ENCODE data around the gene GPR21.
A peak's percentile ranks its signal among the peaks of the same experiment; 100 is the strongest.

Gene GPR21

DNA sequence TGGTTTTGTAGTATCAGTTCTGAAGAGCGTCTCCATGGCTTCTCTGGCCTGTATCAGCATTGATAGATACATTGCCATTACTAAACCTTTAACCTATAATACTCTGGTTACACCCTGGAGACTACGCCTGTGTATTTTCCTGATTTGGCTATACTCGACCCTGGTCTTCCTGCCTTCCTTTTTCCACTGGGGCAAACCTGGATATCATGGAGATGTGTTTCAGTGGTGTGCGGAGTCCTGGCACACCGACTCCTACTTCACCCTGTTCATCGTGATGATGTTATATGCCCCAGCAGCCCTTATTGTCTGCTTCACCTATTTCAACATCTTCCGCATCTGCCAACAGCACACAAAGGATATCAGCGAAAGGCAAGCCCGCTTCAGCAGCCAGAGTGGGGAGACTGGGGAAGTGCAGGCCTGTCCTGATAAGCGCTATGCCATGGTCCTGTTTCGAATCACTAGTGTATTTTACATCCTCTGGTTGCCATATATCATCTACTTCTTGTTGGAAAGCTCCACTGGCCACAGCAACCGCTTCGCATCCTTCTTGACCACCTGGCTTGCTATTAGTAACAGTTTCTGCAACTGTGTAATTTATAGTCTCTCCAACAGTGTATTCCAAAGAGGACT, 1.5 kb downstream of the GPR21 start:
- no peak for DNase-seq

DNA sequence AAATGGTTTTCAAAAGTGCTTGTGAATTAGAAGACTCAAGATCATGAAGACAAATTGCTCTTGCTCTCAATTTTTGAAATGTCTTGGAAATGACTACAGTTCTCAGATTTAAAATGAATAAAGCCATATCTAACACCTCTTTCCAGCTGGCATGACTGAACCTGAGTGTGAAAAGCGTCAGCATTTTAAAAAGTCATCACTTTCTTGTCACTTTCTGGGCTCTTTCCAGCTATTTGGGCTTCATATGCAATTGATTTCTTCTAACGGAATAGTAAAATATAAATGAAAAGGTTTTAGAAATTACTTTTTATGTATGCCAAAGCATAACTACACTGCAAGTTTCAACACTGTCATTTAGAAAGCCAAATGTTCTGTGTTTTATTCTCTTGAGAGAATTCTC, 2.3 kb downstream of the GPR21 start:
- DNase-seq, result no peak

DNA sequence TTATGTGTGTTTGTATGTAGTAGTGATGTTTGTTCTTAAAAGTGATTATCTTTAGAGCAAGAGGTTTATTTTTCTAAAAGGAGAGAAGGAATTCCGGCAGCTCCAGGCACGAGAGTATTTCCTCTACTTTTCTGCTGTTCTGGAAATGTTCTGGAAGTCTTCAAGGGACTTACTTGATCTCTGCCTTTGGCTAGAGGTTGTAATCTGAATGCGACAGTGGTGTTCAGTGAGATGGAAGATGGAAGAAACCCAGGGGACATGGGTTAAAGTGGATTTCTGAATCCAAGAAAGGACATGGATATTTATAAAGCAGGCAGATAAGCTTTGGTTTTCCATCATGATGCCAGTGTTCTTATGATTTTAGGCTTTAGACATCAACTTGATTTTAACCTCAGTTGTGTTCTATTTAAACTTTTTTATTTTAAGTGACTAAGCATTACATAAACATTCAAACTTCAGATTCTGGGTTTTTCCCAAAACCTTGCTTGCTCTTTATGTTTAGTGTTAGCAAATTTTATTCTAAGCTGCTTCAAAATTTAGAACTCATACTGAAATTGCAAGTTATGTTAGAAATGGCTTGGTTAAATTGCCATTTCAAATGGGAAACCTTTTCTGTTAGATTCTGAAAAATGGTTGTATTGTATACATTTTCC, 3.6 kb downstream of the GPR21 start:
- no peak for DNase-seq

DNA sequence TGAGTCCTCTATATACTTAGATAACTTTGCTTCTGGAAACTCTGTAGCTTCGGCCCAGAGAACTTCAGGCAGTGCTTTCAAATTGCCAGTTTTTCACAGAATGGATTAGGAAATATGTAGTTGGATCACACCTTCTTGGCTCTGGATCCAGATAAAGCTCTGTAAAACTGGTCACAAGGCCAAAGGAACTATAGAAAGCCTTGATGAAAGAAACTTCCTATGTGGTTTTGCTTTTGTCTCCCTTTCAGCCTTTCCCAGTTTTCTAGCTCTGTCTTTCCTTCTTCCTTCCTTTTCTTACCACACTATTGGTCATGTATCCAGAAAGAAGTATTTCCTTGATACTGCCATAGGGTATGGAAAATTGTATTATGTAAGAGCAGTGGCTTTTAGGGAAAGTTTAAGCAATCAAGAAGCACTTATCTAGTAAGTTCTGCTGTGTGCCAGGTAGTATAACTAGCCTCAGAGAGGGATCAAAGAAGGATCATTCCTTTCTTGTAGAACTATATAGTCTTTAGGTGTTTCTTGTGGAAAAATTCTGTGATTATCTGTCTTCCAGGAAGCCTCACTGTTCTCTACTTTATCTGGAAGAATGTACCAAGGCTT, 6.3 kb downstream of the GPR21 start:
- DNase-seq, result no peak

DNA sequence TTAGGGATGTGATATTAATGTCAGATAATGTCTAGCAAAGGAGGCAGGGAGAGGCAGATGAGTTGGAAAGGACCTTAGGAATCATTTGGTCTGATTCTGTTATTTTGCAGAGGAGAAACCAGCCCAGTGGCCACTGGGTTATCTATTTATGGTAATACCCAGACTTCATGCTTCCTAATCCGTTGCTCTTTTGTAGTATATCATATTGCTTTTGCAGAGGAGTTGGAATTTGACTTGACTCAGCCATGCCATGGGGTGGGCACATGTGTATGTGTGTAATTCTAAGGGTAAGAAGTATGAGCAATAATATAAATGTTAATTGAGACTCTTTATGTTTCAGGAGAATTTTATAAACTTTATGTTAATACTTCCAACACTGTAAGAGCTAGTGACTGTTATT, 7.3 kb downstream of the GPR21 start:
- no peak for DNase-seq

DNA sequence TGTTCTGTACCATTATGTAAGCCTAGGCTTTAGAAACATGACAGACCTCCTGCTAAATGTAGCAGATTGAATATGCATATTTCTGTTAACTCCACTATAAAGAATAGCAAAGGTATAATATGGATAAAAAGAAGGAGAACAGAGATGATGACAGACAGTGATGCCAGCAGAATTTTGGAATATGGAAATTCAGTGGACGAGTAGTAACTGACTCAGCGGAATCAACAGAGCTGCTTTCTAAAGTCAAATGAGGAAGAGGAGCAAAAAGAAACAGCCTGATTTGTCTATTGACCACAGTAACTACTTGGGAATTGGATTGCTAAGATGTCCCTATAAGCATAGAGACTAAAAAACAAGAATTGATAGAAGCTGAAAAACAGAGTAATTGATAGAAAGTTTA, 8.0 kb downstream of the GPR21 start:
- no peak for DNase-seq

DNA sequence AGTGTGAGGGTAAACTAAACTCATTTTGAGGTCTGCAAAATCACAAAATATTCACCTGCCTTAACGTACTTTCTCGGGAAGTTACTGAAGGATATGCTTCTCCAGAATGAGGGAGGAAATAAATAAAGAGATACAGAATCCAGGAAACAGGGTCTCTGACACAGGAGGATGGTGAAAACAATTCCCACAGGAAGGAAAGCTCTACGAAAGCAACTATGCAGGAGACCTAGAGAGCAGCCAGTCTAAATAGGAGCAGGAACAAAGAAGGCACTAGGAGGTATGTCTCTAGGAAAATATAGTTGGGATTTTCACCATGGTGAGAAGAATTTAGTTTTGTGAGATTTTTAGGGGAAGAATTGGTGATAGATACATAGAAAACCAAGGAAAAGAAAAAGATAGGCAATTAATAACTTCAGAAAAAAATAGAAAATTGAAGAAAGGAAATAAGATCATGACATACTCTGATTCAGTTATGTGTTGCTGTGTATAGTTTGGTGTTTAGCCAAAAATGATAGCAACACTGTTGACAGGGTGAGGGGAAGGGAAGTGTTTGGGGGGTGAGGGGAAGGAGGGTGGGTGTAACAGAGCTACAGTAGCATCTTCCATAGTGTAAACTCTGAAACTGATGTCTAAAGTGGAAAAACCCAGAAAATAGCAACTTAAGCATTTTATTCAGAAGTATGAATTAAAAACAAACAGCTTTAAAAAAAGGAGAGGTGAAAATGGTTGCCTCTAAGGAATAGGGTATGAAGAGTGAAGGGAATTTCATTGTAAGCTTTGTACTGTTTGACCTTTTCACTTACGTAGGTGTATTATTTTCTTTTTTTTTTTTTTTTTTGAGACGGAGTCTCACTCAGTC, 9.8 kb downstream of the GPR21 start:
- DNase-seq, result no peak

DNA sequence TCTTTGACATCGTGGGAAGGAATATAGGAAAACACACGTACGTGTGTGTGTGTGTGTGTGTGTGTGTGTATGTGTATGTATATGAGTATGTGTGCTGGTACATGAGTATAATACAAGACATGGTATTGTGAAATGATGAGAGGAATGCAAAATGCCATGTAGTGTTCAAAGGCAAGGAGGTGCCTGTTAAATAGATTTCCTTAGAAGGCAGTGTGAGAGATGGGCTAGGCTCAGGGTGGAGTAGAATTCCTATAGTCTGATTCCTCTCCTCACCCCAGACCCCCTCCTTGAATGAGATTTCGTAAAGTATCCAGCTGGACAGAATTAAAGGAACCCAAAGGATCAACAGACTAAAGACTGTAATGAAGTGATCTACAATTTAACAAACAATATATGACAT, 11.1 kb downstream of the GPR21 start:
- peak; percentile 97 for DNase-seq

DNA sequence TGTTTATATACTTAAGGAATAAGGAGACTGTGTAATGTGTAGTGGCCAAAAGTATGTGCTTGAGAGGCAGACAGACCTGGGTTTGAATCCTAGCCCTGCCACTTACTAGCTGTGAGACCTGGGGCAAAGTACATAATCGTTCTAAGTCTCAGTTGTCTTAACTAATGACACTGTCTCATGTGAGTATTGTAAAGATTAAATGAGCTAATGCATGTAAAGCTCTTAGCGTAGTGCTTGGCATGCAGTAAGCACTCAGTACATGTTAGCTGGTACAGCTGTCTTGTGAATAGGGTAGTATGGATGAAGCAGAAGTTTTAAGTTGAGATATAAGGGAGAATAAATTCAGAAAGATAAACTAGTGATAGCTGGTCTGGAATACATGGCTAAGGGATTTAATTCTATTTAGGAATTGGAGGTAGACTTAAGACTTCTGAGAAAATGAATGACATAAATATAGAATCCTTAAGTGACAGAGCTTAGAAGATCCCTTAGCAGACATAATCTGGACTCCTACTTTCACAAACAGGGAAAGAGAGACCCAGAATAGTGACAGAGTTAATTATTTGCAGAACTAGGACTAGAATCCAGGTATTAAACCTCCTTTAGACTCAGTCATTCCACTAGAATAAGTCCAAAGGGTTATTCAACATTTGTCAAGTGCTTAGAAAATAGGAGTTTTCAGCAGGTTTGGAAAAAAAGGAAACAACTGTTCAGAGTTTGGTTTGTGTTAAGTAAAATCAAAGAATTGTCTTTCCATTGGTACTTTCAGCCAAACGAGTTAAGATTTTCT, 13.1 kb downstream of the GPR21 start:
- DNase-seq, result no peak

DNA sequence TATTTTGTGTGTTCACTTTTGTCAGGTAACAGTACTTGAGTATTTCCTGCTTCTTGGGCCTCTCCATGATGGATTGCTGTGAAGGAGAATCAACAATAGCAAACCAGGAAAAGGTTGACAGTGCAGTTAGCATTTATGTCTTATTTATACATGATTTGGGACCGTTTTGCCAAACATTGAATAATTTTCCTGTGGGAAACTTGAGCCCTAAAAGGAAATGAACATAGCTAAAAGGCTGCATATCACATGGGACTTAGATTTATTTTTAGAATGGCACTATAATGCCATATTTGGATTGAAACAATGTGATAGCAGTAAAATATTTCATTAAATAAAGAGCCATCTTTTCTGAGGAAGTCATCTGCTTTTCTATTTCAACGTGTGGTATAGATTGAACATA, 15.3 kb downstream of the GPR21 start:
- peak; percentile 86 for DNase-seq

DNA sequence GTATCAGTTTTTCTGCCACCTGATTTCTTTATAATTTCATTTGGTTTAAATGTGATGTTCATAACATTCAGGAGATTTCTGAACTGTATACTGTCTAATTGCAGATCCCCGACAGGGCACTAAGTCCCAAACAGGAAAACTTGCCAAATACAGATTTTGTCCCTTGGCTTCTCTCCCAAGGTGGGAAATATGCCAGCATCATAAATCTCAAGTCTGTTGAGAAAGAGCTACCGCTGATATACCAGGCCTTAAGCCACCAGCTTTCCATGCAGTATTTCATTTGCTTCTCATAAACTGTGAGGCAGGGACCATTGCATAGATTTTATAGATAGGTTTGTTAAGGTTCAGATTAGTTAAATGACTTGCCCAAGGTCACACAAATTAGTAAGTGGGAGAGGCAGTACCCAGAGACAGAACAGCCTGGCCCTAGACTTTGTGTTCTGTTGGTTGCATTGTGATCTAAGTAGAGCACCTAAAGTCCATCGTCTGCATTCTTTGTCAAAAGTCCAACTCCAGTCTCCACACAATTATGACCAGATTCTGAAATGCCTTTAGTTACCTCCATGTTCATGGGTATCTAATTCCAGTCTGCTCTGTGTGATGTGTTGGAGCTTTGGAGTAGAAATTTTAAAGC, 16.2 kb downstream of the GPR21 start:
- peak; percentile 87 for DNase-seq

DNA sequence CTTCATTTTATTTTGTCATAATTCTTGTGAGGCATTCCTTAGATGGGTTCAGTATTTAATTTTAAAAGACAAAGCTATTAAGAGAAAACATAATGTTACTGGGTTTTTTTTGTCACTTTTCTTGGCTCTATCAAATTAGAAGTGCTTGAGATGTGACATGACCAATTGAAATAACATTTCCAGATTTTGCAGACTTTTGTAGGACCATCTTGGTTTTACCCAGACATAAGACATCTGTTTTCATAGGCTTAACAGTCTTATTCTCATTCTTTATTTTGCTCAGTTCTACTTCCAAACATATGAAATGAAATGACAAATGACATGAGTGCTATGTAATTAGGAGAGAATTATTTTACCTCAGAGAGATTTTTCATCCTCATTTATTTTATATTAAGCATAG, 19.6 kb downstream of the GPR21 start:
- DNase-seq, result no peak

DNA sequence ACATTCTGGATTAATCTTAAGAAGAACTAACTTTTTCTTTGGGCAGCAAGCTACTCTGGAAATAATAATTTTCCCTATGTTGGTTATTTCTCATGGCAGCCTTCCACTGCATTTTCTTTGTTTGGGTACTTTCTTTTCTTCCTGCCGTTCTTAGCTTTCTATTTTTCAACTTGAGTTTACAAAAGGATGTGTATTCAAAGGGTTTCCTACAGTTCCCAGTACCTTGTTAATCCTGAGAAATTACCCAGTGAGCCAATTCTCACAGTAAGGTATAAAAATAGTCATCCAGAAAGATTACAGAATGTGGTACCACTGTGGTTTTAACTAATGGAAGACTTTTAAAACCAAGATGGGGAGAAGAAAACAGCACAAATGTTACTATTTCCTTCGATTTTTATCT, 20.2 kb downstream of the GPR21 start:
- no peak for DNase-seq

DNA sequence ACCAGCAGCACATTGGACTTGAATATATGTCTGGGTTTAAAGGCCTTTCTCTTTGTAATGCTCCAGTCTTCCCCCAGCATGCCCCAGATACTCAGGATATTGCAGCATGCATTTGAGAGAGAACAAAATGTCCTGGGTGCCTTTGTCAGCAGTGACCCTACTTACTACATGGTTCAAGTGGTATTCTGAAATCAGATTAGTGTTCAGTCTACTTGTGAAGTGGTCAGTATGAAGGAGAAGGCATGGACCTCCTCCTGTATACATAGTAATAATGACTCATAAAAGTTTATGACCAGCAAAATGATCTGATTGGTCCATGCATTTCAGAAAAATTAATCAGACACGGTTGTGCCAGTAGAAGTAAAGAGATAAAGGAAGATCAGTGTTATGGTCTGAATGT, 25.4 kb downstream of the GPR21 start:
- peak; percentile 32 for DNase-seq

DNA sequence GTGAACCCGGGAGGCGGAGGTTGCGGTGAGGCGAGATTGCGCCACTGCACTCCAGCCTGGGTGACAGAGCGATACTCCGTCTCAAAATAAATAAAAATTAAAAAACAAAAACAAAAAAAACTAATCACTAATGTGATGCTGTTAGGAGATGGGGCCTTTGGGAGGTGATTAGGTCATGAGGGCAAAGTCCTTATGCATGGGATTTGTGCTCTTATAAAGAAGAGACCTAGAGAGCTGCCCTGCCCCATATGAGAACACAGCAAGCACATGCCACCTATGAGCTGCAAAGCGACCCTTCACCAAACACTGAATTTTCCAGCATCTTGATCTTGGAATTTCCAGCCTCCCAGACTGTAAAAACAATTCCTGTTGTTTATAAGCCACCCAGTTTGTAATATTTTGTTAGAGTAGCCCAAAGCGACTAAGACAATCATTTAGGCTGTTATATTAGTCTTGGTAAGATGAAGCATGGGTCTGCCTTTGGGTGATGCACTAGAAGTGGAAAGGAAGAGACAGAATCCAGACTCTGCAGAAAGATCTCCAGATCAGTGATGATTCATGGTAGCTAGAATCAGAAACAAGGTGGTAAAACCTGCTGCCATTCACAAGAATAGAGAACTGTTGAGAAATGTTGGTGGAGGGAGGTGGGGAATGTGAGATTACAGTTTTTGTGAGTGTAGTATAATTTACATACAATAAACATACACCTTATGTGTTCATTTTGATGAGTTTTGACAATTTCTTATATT, 26.2 kb downstream of the GPR21 start:
- DNase-seq, result no peak

DNA sequence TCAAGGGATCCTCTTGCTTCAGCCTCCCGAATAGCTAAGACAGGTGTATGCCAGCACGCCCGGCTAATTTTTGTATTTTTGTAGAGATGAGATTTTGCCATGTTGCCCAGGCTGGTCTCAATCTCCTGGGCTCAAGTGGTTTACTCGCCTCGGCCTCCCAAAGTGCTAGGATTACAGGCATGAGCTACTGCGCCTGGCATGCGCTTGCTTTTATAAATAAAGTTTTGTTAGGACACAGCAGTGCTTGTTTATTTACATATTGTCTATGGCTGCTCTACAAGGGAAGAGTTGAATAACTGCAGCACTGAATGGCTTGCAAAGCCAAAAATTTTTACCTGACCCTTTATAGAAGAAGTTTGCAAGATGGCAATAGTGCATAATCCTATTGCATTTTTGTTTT, 27.7 kb downstream of the GPR21 start:
- no peak for DNase-seq

DNA sequence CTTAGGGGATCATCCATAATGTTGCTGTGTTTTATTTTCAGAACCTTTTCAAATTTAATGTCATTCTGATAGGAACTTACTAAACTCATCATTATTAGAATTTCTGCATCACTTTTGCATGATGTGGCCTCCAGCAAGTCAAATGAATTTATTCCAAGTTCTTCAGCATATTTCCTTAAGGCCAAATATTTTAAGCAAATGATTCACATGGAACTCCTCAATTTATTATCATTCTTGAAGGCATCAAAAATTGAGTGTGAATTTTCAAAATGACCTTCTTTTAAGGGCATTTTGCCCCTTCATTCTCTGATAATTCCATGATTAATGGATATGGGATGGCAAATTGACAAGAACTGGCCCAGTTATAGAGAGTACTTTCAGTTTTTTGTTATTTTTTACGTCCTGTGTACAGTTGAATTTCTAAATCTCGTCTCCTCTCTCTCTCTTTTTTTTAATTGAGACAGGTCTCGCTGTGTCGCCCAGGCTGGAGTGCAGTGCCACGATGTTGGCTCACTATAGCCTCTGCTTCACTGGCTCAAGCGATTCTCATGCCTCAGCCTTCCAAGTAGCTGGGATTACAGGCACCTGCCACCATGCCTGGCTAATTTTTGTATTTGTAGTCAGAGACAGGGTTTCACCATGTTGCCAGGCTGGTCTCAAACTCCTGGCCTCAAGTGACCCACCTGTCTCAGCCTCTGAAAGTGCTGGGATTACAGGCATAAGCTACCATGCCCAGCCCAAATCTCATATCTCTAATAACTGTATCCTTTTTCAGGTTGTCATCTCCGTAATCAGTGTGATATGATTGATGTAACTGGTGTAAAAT, 29.1 kb downstream of the GPR21 start:
- peak; percentile 41 for DNase-seq

DNA sequence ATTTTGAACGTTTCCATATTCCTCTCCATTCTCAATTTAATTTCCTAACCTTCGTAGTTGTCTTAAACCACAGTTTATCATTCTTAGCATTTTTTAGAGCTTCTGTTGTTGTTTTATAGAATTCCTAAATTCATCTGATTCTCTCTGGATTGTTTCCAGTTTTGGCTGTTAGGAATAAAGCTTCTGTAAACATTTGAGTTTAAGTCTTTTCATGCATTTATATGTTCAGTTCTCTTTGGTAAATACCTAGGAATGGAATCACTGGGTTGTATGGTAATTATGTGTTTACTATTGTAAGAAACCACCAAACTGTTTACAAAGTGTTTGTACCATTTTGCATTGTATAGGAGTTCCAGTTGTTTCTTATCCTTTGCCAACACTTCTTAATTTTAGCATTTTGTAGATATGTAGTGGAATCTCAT, 29.7 kb downstream of the GPR21 start:
- DNase-seq, result peak; percentile 84

DNA sequence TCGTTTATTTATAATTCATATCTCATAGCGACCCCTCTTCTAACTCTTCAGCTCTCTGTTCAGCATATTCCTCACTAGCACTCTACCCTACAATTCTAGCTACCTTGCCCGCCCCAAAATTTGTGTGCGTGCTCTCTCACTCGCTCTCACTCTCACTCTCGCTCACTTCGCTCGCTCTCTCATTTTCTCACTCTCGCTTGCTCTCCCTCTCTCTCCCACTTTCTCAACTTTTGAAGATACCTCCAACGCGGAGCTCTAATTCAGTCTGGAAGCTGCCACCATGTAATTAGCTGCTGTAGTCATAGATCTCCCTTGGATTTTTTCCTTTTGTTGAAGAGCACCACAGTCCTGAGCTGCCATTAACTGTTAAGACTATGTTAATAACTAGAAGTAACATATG, 30.4 kb downstream of the GPR21 start:
- no peak for DNase-seq

DNA sequence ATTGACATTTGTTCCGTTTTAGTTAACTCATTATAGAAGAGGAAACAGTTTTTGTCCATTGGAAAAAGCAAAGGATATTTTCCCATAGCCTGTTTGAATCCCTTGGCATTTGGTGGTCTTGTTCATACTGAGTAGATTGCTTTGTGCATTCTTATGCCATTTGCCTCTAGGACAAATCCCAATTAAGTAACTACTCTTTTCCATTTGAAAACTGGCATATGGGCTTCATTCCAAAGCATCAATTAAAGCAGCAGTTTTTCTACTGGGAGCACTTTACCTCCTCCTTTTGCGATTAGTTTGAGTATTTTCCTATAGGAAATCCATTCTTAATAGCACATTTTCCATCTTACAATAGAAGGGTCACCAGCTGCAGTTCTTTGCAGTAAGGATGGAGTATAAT, 31.2 kb downstream of the GPR21 start:
- no peak for DNase-seq

DNA sequence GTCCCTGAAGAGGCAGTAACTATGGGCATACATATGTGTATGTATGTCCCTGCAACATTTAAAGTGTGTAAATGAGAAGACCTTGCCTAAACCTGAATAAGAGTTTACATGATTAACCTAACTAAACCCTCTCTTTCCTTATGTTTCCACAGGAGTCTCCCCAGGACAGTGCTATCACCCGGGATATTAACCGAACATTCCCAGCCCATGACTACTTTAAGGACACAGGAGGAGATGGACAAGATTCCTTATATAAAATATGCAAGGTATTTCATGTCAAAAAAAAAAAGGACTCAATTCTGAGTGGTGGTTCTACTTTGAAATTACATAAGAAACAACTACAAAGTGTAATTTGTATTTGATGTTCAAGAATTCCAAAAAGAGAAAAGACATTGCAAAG, 31.7 kb downstream of the GPR21 start:
- peak; percentile 57 for DNase-seq
